CD4-positive, alpha-beta T cell (primary cell): ENCODE results near the gene CAPN10. TPM values are rescaled to one million over a fixed set of nuclear protein-coding genes. Genes with fewer than 3 reads are reported as not detected.

Source experiments
- ATAC-seq: fragments of 200-7000 bp; cut with Tn5 transposase; one replicate; pipeline ENCODE4 v1.10.0; 2022; ENCODE audit warnings: mild to moderate bottlenecking; ENCODE audit not compliant: poor library complexity
- CTCF ChIA-PET: fragments of 350-600 bp; sonication (Branson Sonifier 250); formaldehyde crosslinking; loops from one replicate; lab custom pipeline; 2021; ENCODE audit warnings: antibody characterized with exemption, inconsistent platforms; lab: Charles Lee
- POLR2A ChIA-PET: fragments of 350-600 bp; sonication (Branson Sonifier 250); formaldehyde crosslinking; loops from one replicate; lab custom pipeline; 2021; ENCODE audit warnings: antibody characterized with exemption, inconsistent platforms; lab: Charles Lee
- DNase-seq, 14 experiments: peaks; one replicate each; pipeline ENCODE4 v3.0.0-alpha.2; 2013 to 2020; ENCODE audit warnings: mixed read lengths in 2 of 14
- H3K27ac ChIP-seq, 2 donors: one replicate each; pipeline versions ENCODE4 v1.5.1 to v1.7.0; 2013; ENCODE audit warnings: low read length in 2 of 2, low read depth in 1 of 2, mild to moderate bottlenecking in 1 of 2
- H3K27me3 ChIP-seq, 2 experiments: 1 replicate in 1 of 2; 2 replicates in 1 of 2; pipeline versions ENCODE4 v1.6.1 to v1.7.0; 2013; ENCODE audit warnings: low read length in 2 of 2, control low read depth in 1 of 2, mild to moderate bottlenecking in 1 of 2, moderate library complexity in 1 of 2; ENCODE audit not compliant: insufficient read depth in 2 of 2, control insufficient read depth in 1 of 2
- H3K36me3 ChIP-seq: one replicate; pipeline ENCODE4 v1.6.1; 2013; ENCODE audit warnings: low read length, control low read depth; ENCODE audit not compliant: insufficient read depth
- H3K4me1 ChIP-seq: one replicate; pipeline ENCODE4 v1.6.1; 2013; ENCODE audit warnings: low read length, control low read depth; ENCODE audit not compliant: insufficient read depth
- H3K4me3 ChIP-seq: one replicate; pipeline ENCODE4 v1.5.1; 2013; ENCODE audit warnings: mild to moderate bottlenecking, low read length, moderate library complexity
- H3K9me3 ChIP-seq, 2 experiments: 1 replicate in 1 of 2; 2 replicates in 1 of 2; pipeline versions ENCODE4 v1.6.1 to v1.7.0; 2013; ENCODE audit warnings: low read length in 2 of 2, mild to moderate bottlenecking in 2 of 2, control low read depth in 1 of 2, moderate library complexity in 1 of 2; ENCODE audit not compliant: control insufficient read depth in 1 of 2, insufficient read depth in 1 of 2
- H3K27ac Mint-ChIP-seq: one replicate; pipeline ENCODE4 v1.8.0; 2020; ENCODE audit warnings: mixed read lengths
- H3K27me3 Mint-ChIP-seq: one replicate; pipeline ENCODE4 v1.8.0; 2021; ENCODE audit warnings: mixed read lengths
- H3K36me3 Mint-ChIP-seq: one replicate; pipeline ENCODE4 v1.8.0; 2021; ENCODE audit warnings: low read depth, mixed read lengths
- H3K4me1 Mint-ChIP-seq: one replicate; pipeline ENCODE4 v1.8.0; 2021; ENCODE audit warnings: low read depth, mixed read lengths
- H3K4me3 Mint-ChIP-seq: one replicate; pipeline ENCODE4 v1.8.0; 2020; ENCODE audit warnings: mild to moderate bottlenecking, mixed read lengths
- H3K9me3 Mint-ChIP-seq: one replicate; pipeline ENCODE4 v1.8.0; 2020; ENCODE audit warnings: mixed read lengths
- intact Hi-C, 2 experiments: fragments of 100-400 bp; cut with DNase I in 1 of 2; cut with micrococcal nuclease in 1 of 2; formaldehyde crosslinking; loops; one replicate each; pipeline versions ENCODE4 v1.15.1 to v1.9.0; 2023 to 2025; cut with DNase I, micrococcal nuclease
- total RNA-seq, 174 experiments: library from RNA in 2 of 174; stranded (reverse) in 2 of 174; gene quantifications; one replicate each; pipeline ENCODE4 v1.2.3 and lab custom pipeline; 2021 to 2026
- TF ChIP-seq, protein P1 (sequence below): fragments of 200-600 bp; IDR thresholded peaks from one replicate; pipeline ENCODE4 v1.8.0; 2022; ENCODE audit warnings: antibody characterized with exemption, mild to moderate bottlenecking

CAPN10 gene
- total RNA-seq, 2 experiments from 2014 or later = 40.6 to 42.1 TPM

DNA sequence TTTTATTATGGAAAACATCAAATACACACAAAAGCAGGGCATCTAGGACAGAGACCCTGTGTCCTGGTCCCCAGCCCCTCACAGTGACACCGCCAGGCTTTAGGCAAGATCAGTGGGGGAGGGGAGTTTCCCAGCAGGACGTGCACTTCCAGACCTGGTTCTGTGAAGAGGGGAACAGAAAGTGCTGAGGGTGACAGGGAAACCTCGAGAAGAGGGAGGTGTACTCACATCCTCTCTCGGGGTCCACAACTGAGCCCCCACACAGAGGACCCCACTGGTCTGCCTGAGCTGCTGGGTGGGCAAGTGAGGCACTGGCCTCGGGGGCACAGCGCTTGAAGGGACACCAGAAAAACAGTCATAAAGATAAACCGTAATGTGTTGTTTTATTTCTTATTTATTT is 34.3 kb downstream of the CAPN10 start:
- H3K27me3 ChIP-seq = no peaks in the 10 kb centered on the region
- H3K4me3 ChIP-seq = no peak overlapping the region
- peaks cover 33% of the 10 kb centered on the region for H3K4me1 Mint-ChIP-seq
- no peaks in the 10 kb centered on the region for H3K9me3 Mint-ChIP-seq
- H3K36me3 Mint-ChIP-seq = peaks cover 21% of the 10 kb centered on the region
- H3K36me3 ChIP-seq = peaks cover 2% of the 10 kb centered on the region
- H3K9me3 ChIP-seq = peaks cover 7 to 13% of the 10 kb centered on the region in 2 experiments
- H3K27ac Mint-ChIP-seq = peak overlapping the region; percentile 92
- CTCF ChIA-PET = interaction anchor here (0.7 to 2.1 kb wide), 6 partner anchors 34 to 166 kb away, joined by 3 to 9 read pairs (median 6); partner anchors contain the start of gene CAPN10
- no peaks in the 10 kb centered on the region for H3K27me3 Mint-ChIP-seq
- intact Hi-C loops = loop anchor here in 1 of 2 experiments (2.0 kb wide), 1 partner anchor 34 kb away; the partner anchor contains the start of gene CAPN10
- H3K4me3 Mint-ChIP-seq = no peak overlapping the region
- DNase-seq (peak in 3 of 14 experiments; percentile 2 to 48 (median 42)), ATAC-seq (no peak)
- TF ChIP-seq, protein P1, sequence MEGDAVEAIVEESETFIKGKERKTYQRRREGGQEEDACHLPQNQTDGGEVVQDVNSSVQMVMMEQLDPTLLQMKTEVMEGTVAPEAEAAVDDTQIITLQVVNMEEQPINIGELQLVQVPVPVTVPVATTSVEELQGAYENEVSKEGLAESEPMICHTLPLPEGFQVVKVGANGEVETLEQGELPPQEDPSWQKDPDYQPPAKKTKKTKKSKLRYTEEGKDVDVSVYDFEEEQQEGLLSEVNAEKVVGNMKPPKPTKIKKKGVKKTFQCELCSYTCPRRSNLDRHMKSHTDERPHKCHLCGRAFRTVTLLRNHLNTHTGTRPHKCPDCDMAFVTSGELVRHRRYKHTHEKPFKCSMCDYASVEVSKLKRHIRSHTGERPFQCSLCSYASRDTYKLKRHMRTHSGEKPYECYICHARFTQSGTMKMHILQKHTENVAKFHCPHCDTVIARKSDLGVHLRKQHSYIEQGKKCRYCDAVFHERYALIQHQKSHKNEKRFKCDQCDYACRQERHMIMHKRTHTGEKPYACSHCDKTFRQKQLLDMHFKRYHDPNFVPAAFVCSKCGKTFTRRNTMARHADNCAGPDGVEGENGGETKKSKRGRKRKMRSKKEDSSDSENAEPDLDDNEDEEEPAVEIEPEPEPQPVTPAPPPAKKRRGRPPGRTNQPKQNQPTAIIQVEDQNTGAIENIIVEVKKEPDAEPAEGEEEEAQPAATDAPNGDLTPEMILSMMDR = no peak
- H3K4me1 ChIP-seq = peaks cover 64% of the 10 kb centered on the region
- H3K27ac ChIP-seq = peak overlapping the region in 1 of 2 donors; percentile 60
- POLR2A ChIA-PET = interaction anchor here (1.7 to 3.4 kb wide), 3 partner anchors 35 to 60 kb away, joined by 7 to 35 read pairs (median 26); partner anchors contain the start of genes CAPN10 and DUSP28

DNA sequence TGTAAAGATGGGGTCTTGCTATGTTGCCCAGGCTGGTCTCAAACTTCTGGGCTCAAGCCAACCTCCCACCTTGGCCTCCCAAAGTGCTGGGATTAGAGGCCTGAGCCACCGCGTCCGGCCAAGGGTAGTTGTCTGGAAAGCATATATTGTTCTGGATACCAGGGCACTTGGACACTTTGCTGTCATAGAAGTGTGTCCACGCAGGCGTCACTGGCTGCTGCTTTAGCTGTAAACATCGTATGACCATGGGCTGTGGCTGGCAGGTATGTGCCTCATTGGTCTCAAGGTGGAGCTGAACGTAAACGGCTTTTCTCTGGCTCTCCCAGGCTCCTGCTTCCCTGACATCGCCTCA is 35.5 kb downstream of the CAPN10 start:
- Mint-ChIP-seq H3K27me3 (no peaks in the 10 kb centered on the region), H3K36me3 (peaks cover 21% of the 10 kb centered on the region), H3K4me3 (peak overlapping the region; percentile 65), H3K9me3 (no peaks in the 10 kb centered on the region), H3K4me1 (peaks cover 40% of the 10 kb centered on the region), H3K27ac (peak overlapping the region; percentile 92)
- Histone ChIP-seq H3K4me1 (peaks cover 75% of the 10 kb centered on the region), H3K27ac (peak overlapping the region; percentile 15 to 60), H3K27me3 (no peaks in the 10 kb centered on the region), H3K4me3 (no peak overlapping the region), H3K9me3 (peaks cover 2% of the 10 kb centered on the region in 2 experiments), H3K36me3 (peaks cover 2% of the 10 kb centered on the region)
- DNase-seq (peak in 2 of 14 experiments; percentile 3 to 32), ATAC-seq (no peak)
- TF ChIP-seq, protein P1 = no peak
- ChIA-PET CTCF (interaction anchor here (1.0 to 2.1 kb wide), 5 partner anchors 35 to 108 kb away, joined by 3 to 9 read pairs (median 6); partner anchors contain the start of gene CAPN10), POLR2A (interaction anchor here (0.8 to 3.4 kb wide), 5 partner anchors 36 to 61 kb away, joined by 3 to 35 read pairs (median 7); partner anchors contain the start of genes CAPN10 and DUSP28)
- intact Hi-C loops = no loop called here

DNA sequence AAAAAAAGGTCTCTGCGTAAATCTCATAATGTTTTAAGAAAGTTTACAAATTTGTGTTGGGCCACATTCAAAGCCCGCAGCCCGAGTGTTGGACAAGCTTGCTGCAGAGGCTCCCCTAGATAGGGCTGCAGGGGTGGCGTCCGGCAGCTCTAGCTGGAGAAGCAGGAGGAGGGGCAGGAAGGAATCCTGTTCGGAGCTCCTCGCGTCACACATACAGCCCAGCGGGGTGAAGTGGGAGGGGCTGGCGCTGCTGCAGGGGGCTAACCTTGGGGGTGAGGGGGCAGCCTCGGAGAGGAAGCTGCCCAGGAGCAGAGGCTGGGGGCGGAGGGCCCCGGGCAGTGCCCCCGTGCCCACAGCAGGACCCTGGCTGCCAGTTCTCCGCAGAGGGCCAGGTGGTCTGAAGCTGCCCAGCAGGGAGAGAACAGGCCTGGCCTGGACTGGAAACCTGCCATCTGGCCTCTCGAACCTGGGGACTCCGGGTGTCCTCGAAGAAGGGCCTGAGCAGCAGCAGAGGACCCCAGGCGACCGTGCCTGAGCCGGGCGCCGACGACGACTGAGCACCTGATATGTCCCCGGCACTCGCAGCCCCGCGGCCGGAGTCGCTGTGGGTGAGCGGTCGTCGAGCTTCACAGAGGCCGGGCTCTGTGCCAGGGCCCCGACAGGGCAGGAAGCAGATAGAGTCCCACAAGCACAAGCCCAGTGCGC is 36.1 kb downstream of the CAPN10 start:
- H3K9me3 ChIP-seq = no peaks in the 10 kb centered on the region
- H3K4me3 ChIP-seq = no peak overlapping the region
- ATAC-seq = peak; percentile 8
- Mint-ChIP-seq H3K27me3 (no peaks in the 10 kb centered on the region), H3K4me1 (peaks cover 42% of the 10 kb centered on the region), H3K4me3 (peak overlapping the region; percentile 34), H3K9me3 (no peaks in the 10 kb centered on the region), H3K27ac (peak overlapping the region; percentile 92), H3K36me3 (peaks cover 18% of the 10 kb centered on the region)
- POLR2A ChIA-PET = interaction anchor here (0.9 to 3.4 kb wide), 8 partner anchors 36 to 82 kb away, joined by 3 to 35 read pairs (median 4); partner anchors contain the start of genes CAPN10 and DUSP28
- peaks cover 2% of the 10 kb centered on the region for H3K36me3 ChIP-seq
- CTCF ChIA-PET = interaction anchor here (1.7 to 1.8 kb wide), 2 partner anchors 56 to 58 kb away, joined by 5 to 9 read pairs; no protein-coding TSS in a partner anchor
- DNase-seq = peak in 10 of 14 experiments; percentile 45 to 88 (median 66)
- TF ChIP-seq, protein P1 = no peak
- peak overlapping the region; percentile 15 to 60 for H3K27ac ChIP-seq
- intact Hi-C loops = no loop called here
- no peaks in the 10 kb centered on the region for H3K27me3 ChIP-seq
- peaks cover 82% of the 10 kb centered on the region for H3K4me1 ChIP-seq
